ENCODE measurements around the gene OR5K4.

DNA sequence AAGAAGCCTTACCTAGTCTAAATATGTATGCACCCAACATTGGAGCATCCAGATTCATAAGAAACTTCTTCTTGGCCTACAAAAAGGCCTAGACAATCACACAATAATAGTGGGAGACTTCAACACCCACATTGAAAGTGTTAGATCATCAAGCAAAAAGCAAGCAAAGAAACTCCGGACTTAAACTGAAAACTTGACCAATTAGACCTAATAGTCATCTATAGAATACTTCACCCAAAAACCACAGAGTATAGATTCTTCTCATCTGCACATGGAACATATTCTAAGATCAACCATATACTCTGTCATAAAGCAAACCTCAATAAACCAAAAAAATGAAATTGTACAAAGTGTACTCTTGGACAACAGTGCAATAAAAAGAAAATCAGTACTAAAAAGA, 22.3 kb upstream of the OR5K4 start:
- TF ChIP-seq CTCF (conservative IDR thresholded peaks at IDR 0.05) (no peak), EZH2 (IDR thresholded peaks at IDR 0.05; ENCODE audit: low read depth) (no peak)
